ENCODE data around the gene TSNAX. TPM values are rescaled to one million over a fixed set of nuclear protein-coding genes. Genes with fewer than 3 reads are reported as not detected.

Gene TSNAX
- total and polyA plus RNA-seq, 2 of the 4 experiments (the other 2 are of a cell fraction), result 19.6 to 60.6 TPM

GRCh38 chr1:231494439-231495110, 33.9 kb upstream of the TSNAX start:
- H4K5ac ChIP-seq (ENCODE audit: low read depth, low read length), result no peak overlapping the region
- H3K27me3 ChIP-seq (ENCODE audit: control insufficient read depth, insufficient read depth, low read length), result no peaks in the 10 kb centered on the region
- H3K36me3 ChIP-seq (ENCODE audit: control insufficient read depth, insufficient read depth, low read length), result no peaks in the 10 kb centered on the region
- no peak overlapping the region for H4K91ac ChIP-seq (ENCODE audit: insufficient read depth, low read depth, low read length)
- intact Hi-C loops (cut with micrococcal nuclease) (no loop called here), dilution Hi-C loops (cut with HindIII; ENCODE audit: low sequenced_read_pairs, unreplicated experiment) (no loop called here), in situ Hi-C loops (cut with MboI; ENCODE audit: low sequenced_read_pairs) (no loop called here)
- no peak overlapping the region for H3K4me2 ChIP-seq (ENCODE audit: low read depth, low read length)
- H3K79me1 ChIP-seq (ENCODE audit: low read depth in 1 of 2, low read length in 2 of 2), result no peaks in the 10 kb centered on the region
- no peak overlapping the region for H3K27ac ChIP-seq (ENCODE audit: insufficient read depth, low read length)
- POLR2A ChIA-PET (ENCODE audit: unreplicated experiment), result no interaction called here
- H3K23ac ChIP-seq (ENCODE audit: low read depth, low read length), result no peak overlapping the region
- H2BK20ac ChIP-seq (ENCODE audit: low read depth, low read length), result no peak overlapping the region
- no peak overlapping the region for H3K4ac ChIP-seq (ENCODE audit: low read depth, low read length)
- H3K9ac ChIP-seq (ENCODE audit: low read depth, low read length), result no peak overlapping the region
- no peak overlapping the region for H3K14ac ChIP-seq (replicated peaks; ENCODE audit: low read depth, low read length)
- H2AFZ ChIP-seq (replicated peaks; ENCODE audit: low read length, poor library complexity), result no peak overlapping the region
- no peak for DNase-seq
- peaks cover 9% of the 10 kb centered on the region; the same call in 1 of the 2 replicates for H3K9me3 ChIP-seq (ENCODE audit: control insufficient read depth, insufficient read depth, low read length)
- no peak for ATAC-seq (ENCODE audit: low read depth)
- no CpG with 5 or more reads among the region's 1 CpG for WGBS, 2 experiments (ENCODE audit: extremely low coverage in 2 of 2, insufficient read length in 1 of 2)
- H4K20me1 ChIP-seq (ENCODE audit: insufficient read depth, low read length), result no peaks in the 10 kb centered on the region
- H3K56ac ChIP-seq (ENCODE audit: extremely low read depth, insufficient read depth, low read length), result no peak overlapping the region
- no peak overlapping the region for H2AK9ac ChIP-seq (replicated peaks; ENCODE audit: low read depth, low read length, poor library complexity)
- BruUV-seq (replicated peaks), result no TSS peak
- no peak overlapping the region for H3K4me3 ChIP-seq (ENCODE audit: insufficient read depth, low read depth, low read length)
- TF ChIP-seq MAFK (IDR thresholded peaks at IDR 0.05; ENCODE audit: low read depth, low read length), result no peak
- TF ChIP-seq RFX5 (IDR thresholded peaks at IDR 0.05; ENCODE audit: low read depth, low read length), result no peak
- no peak for TF ChIP-seq BHLHE40 (IDR thresholded peaks at IDR 0.05; ENCODE audit: low read depth, low read length)
- TF ChIP-seq NFE2L2 (IDR thresholded peaks at IDR 0.05; ENCODE audit: low read depth, low read length), result no peak
- no peak for TF ChIP-seq CHD1 (IDR thresholded peaks at IDR 0.05; ENCODE audit: low read depth, low read length)
- TF ChIP-seq SMC3 (IDR thresholded peaks at IDR 0.05; ENCODE audit: low read depth, low read length), result no peak
- TF ChIP-seq RCOR1 (IDR thresholded peaks at IDR 0.05; ENCODE audit: insufficient replicate concordance, low read length), result no peak
- TF ChIP-seq MAZ (IDR thresholded peaks at IDR 0.05; ENCODE audit: borderline replicate concordance, low read depth, low read length), result no peak
- no peak for TF ChIP-seq ELK1 (IDR thresholded peaks at IDR 0.05; ENCODE audit: borderline replicate concordance, low read depth, low read length)
- no peak for TF ChIP-seq CEBPB (IDR thresholded peaks at IDR 0.05; ENCODE audit: low read depth, low read length)
- no peak for TF ChIP-seq FOS (IDR thresholded peaks at IDR 0.05; ENCODE audit: low read depth, low read length)
- TF ChIP-seq CTCF (conservative IDR thresholded peaks at IDR 0.05; ENCODE audit: low read depth, low read length), result no peak
- no peak for TF ChIP-seq POLR2A (IDR thresholded peaks at IDR 0.05; ENCODE audit: low read depth, low read length)
- TF ChIP-seq MXI1 (IDR thresholded peaks at IDR 0.05; ENCODE audit: borderline replicate concordance, low read depth, low read length), result no peak
- no peak for TF ChIP-seq USF2 (IDR thresholded peaks at IDR 0.05; ENCODE audit: low read depth, low read length)
- TF ChIP-seq RAD21 (IDR thresholded peaks at IDR 0.05; ENCODE audit: low read length), result no peak
- no peaks in the 10 kb centered on the region for H3K9me1 ChIP-seq (ENCODE audit: insufficient read depth, low read length)
- H4K8ac ChIP-seq (ENCODE audit: low read depth in 2 of 2, low read length in 2 of 2), result no peak overlapping the region
- H2BK5ac ChIP-seq (ENCODE audit: low read depth, low read length, poor library complexity, severe bottlenecking), result no peak overlapping the region
- H2BK15ac ChIP-seq (ENCODE audit: low read depth, low read length), result no peak overlapping the region
- CTCF ChIA-PET, result interaction anchor here (0.5 to 1.5 kb wide), 2 partner anchors 15 to 44 kb away, joined by 3 read pairs; no protein-coding TSS in a partner anchor
- no peak overlapping the region for H2AK5ac ChIP-seq (ENCODE audit: low read depth, low read length)
- no peak overlapping the region for H3K18ac ChIP-seq (ENCODE audit: low read depth, low read length)
- no peak overlapping the region for H2BK120ac ChIP-seq (ENCODE audit: low read depth, low read length)
- H3K4me1 ChIP-seq (ENCODE audit: control insufficient read depth, insufficient read depth, low read length), result no peaks in the 10 kb centered on the region

All from IMR-90 (cell line).